Measurements from ENCODE around the gene FSIP2. TPM values are rescaled to one million over a fixed set of nuclear protein-coding genes. Genes with fewer than 3 reads are reported as not detected.

The FSIP2 gene
- 1 to 10 TPM in 3 of 10 donors, under 1 TPM in 6, not detected in 1; 0.08 to 2.4 (median 0.35) TPM for total RNA-seq
- under 1 TPM; 0.01 to 0.22 TPM for polyA plus RNA-seq
- long read RNA-seq, donor 1, result 0 reads
- long read RNA-seq, donor 2, partial matches to known transcripts, result 0 of 1 reads
- long read RNA-seq, donor 2, other reads (novel, unspliced or antisense), result 1 of 1 reads
- long read RNA-seq, donor 3, partial matches to known transcripts, result 0 of 1 reads
- long read RNA-seq, donor 3, other reads (novel, unspliced or antisense), result 1 of 1 reads

- TF ChIP-seq CTCF (IDR thresholded peaks at IDR 0.05), result peak in 7 of 9 donors; percentile 46 to 71 (median 63)
- WGBS, 2 donors, result 8 to 9% methylated on average over 59 of the region's 59 CpGs
- intact Hi-C loops (cut with DNase I), result no loop called here
- no peaks in the 10 kb centered on the region for H3K9me3 ChIP-seq
- ATAC-seq (peak; percentile 65 to 98 (median 86)), DNase-seq (peak; percentile 5 to 49)
- H3K4me3 ChIP-seq, result peak within 1 kb of the TSS in 9 of 10 donors; percentile 21 to 51 (median 38)
- H3K27me3 ChIP-seq, result peaks cover 0 to 15% (median 14%) of the 10 kb centered on the region in 7 donors
- no peaks in the 10 kb centered on the region for H3K36me3 ChIP-seq
- H3K4me1 ChIP-seq, result no peaks in the 10 kb centered on the region
- no peak within 1 kb of the TSS for H3K27ac ChIP-seq
Measured at GRCh38 chr2:185738679-185739472, at the start of gene FSIP2. TSS of gene FSIP2 (plus strand) at chr2:185738804. CDS start at chr2:185738895, 91 bp downstream.

- TF ChIP-seq CTCF (IDR thresholded peaks at IDR 0.05), result no peak
- H3K4me3 ChIP-seq, result no peak overlapping the region
- WGBS, 2 donors, result 81 to 87% methylated on average over 3 of the region's 3 CpGs
- DNase-seq, result no peak
- H3K27me3 ChIP-seq, result no peaks in the 10 kb centered on the region
- no peaks in the 10 kb centered on the region for H3K4me1 ChIP-seq
- H3K36me3 ChIP-seq, result no peaks in the 10 kb centered on the region
- H3K9me3 ChIP-seq, result no peaks in the 10 kb centered on the region
- intact Hi-C loops (cut with DNase I), result no loop called here
- ATAC-seq, result no peak
- no peak overlapping the region for H3K27ac ChIP-seq
Measured at GRCh38 chr2:185689906-185690539, 48.6 kb upstream of the FSIP2 start.

- Histone ChIP-seq H3K36me3 (no peaks in the 10 kb centered on the region), H3K4me1 (no peaks in the 10 kb centered on the region), H3K27ac (no peak overlapping the region), H3K9me3 (no peaks in the 10 kb centered on the region), H3K4me3 (no peak overlapping the region), H3K27me3 (no peaks in the 10 kb centered on the region)
- WGBS, 2 donors, result 53 to 64% methylated on average over 2 of the region's 2 CpGs
- no peak for TF ChIP-seq CTCF (IDR thresholded peaks at IDR 0.05)
- no peak for DNase-seq
- intact Hi-C loops (cut with DNase I), result no loop called here
- ATAC-seq, result no peak
Measured at GRCh38 chr2:185695711-185696235, 42.8 kb upstream of the FSIP2 start.

GRCh38 chr2:185700883-185701282 lies 37.7 kb upstream of the FSIP2 start:
- H3K27me3 ChIP-seq, result no peaks in the 10 kb centered on the region
- no peaks in the 10 kb centered on the region for H3K36me3 ChIP-seq
- H3K9me3 ChIP-seq, result no peaks in the 10 kb centered on the region
- ATAC-seq (no peak), DNase-seq (no peak)
- H3K4me1 ChIP-seq, result no peaks in the 10 kb centered on the region
- TF ChIP-seq CTCF (IDR thresholded peaks at IDR 0.05), result no peak
- no peak overlapping the region for H3K27ac ChIP-seq
- WGBS, 2 donors, result 51 to 53% methylated on average over 4 of the region's 4 CpGs
- H3K4me3 ChIP-seq, result no peak overlapping the region
- intact Hi-C loops (cut with DNase I), result no loop called here

Data from heart right ventricle (tissue), 16 donors.